ENCODE data around the gene PPP1R9B.

- TF ChIP-seq, protein P1, sequence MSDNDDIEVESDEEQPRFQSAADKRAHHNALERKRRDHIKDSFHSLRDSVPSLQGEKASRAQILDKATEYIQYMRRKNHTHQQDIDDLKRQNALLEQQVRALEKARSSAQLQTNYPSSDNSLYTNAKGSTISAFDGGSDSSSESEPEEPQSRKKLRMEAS (CRISPR knock-in tag; IDR thresholded peaks at IDR 0.05): no peak
- no peak for TF ChIP-seq CREB1 (CRISPR knock-in tag; IDR thresholded peaks at IDR 0.05)
- TF ChIP-seq, protein P2, sequence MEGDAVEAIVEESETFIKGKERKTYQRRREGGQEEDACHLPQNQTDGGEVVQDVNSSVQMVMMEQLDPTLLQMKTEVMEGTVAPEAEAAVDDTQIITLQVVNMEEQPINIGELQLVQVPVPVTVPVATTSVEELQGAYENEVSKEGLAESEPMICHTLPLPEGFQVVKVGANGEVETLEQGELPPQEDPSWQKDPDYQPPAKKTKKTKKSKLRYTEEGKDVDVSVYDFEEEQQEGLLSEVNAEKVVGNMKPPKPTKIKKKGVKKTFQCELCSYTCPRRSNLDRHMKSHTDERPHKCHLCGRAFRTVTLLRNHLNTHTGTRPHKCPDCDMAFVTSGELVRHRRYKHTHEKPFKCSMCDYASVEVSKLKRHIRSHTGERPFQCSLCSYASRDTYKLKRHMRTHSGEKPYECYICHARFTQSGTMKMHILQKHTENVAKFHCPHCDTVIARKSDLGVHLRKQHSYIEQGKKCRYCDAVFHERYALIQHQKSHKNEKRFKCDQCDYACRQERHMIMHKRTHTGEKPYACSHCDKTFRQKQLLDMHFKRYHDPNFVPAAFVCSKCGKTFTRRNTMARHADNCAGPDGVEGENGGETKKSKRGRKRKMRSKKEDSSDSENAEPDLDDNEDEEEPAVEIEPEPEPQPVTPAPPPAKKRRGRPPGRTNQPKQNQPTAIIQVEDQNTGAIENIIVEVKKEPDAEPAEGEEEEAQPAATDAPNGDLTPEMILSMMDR (IDR thresholded peaks at IDR 0.05): no peak
- no peak for TF ChIP-seq GABPB1 (CRISPR knock-in tag; IDR thresholded peaks at IDR 0.05)
- no peak for TF ChIP-seq CREM (CRISPR knock-in tag; IDR thresholded peaks at IDR 0.05)
- no peak for TF ChIP-seq NFE2L1 (CRISPR knock-in tag; IDR thresholded peaks at IDR 0.05)
- TF ChIP-seq ZNF416 (CRISPR knock-in tag; IDR thresholded peaks at IDR 0.05): no peak
- TF ChIP-seq ZBTB43 (CRISPR knock-in tag; IDR thresholded peaks at IDR 0.05): peak; percentile 44; the same call in 1 of the 2 replicates
- no peak for TF ChIP-seq SP1 (CRISPR knock-in tag; conservative IDR thresholded peaks at IDR 0.05)
- no peak for TF ChIP-seq USF2 (CRISPR knock-in tag; IDR thresholded peaks at IDR 0.05)
- TF ChIP-seq FOXJ3 (CRISPR knock-in tag; IDR thresholded peaks at IDR 0.05; ENCODE audit: borderline replicate concordance): no peak
- TF ChIP-seq ELF4 (CRISPR knock-in tag; IDR thresholded peaks at IDR 0.05; ENCODE audit: low read depth): no peak
- TF ChIP-seq TEAD4 (CRISPR knock-in tag; IDR thresholded peaks at IDR 0.05): no peak
- TF ChIP-seq, protein P3, sequence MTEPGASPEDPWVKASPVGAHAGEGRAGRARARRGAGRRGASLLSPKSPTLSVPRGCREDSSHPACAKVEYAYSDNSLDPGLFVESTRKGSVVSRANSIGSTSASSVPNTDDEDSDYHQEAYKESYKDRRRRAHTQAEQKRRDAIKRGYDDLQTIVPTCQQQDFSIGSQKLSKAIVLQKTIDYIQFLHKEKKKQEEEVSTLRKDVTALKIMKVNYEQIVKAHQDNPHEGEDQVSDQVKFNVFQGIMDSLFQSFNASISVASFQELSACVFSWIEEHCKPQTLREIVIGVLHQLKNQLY (CRISPR knock-in tag; IDR thresholded peaks at IDR 0.05): no peak
These were observed 16.2 kb upstream of the PPP1R9B start for GRCh38 chr17:50166518-50167181.

All from WTC11 (cell line).